HG03097 (cell line): ENCODE measurements around the gene JAKMIP2.
"Not testable (repeated sequence)": the region's sequence is repeated elsewhere in the genome, so short reads cannot be mapped to it uniquely, and the experiment has no call there.

Experiments used
- ATAC-seq: cut with Tn5 transposase; IDR thresholded peaks from one replicate; pipeline ENCODE4 v1.9.1; 2021; ENCODE audit not compliant: unreplicated experiment, low FRiP score

JAKMIP2 gene

GRCh38 chr5:147617711-147618350 lies 164.7 kb downstream of the JAKMIP2 start:
- ATAC-seq, result no peak

GRCh38 chr5:147617191-147617606 lies 165.3 kb downstream of the JAKMIP2 start:
- ATAC-seq, result no peak

- ATAC-seq, result no peak
These were observed 166.1 kb downstream of the JAKMIP2 start for GRCh38 chr5:147616421-147616820.

- ATAC-seq, result no peak
These were observed 169.2 kb downstream of the JAKMIP2 start for GRCh38 chr5:147613359-147613758.

GRCh38 chr5:147611483-147611882 lies 171.0 kb downstream of the JAKMIP2 start:
- no peak for ATAC-seq

- ATAC-seq, result no peak
These were observed 171.7 kb downstream of the JAKMIP2 start for GRCh38 chr5:147610798-147611197.

GRCh38 chr5:147601652-147602051 lies 180.9 kb downstream of the JAKMIP2 start:
- no peak for ATAC-seq

- no peak for ATAC-seq
These were observed 191.4 kb downstream of the JAKMIP2 start for GRCh38 chr5:147591120-147591519.

- ATAC-seq, result no peak
These were observed 192.4 kb downstream of the JAKMIP2 start for GRCh38 chr5:147590096-147590495.

- no peak for ATAC-seq
These were observed 195.7 kb downstream of the JAKMIP2 start for GRCh38 chr5:147586832-147587231.

GRCh38 chr5:147586221-147586620 lies 196.3 kb downstream of the JAKMIP2 start:
- no peak for ATAC-seq

- not testable (repeated sequence) for ATAC-seq
These were observed 200.3 kb downstream of the JAKMIP2 start for GRCh38 chr5:147582272-147582671.

- ATAC-seq, result not testable (repeated sequence)
These were observed 202.1 kb downstream of the JAKMIP2 start for GRCh38 chr5:147580418-147580817.

GRCh38 chr5:147578228-147579024 lies 204.1 kb downstream of the JAKMIP2 start:
- no peak for ATAC-seq

GRCh38 chr5:147576646-147577535 lies 205.6 kb downstream of the JAKMIP2 start:
- ATAC-seq, result no peak

GRCh38 chr5:147575598-147575997 lies 206.9 kb downstream of the JAKMIP2 start:
- no peak for ATAC-seq

GRCh38 chr5:147573211-147573610 lies 209.3 kb downstream of the JAKMIP2 start:
- ATAC-seq, result no peak

- ATAC-seq, result no peak
These were observed 213.7 kb downstream of the JAKMIP2 start for GRCh38 chr5:147568710-147569406.

- ATAC-seq, result no peak
These were observed 214.5 kb downstream of the JAKMIP2 start for GRCh38 chr5:147567917-147568598.

GRCh38 chr5:147565524-147565923 lies 217.0 kb downstream of the JAKMIP2 start:
- ATAC-seq, result no peak
